ENCODE measurements around the gene ZFHX3. TPM values are rescaled to one million over a fixed set of nuclear protein-coding genes. Genes with fewer than 3 reads are reported as not detected.

The ZFHX3 gene
- total and polyA plus RNA-seq, 10 of the 15 experiments (the other 5 are each of a cell fraction or from before 2014, with no cell fraction given): 0.68 to 8.6 (median 2.0) TPM

DNA sequence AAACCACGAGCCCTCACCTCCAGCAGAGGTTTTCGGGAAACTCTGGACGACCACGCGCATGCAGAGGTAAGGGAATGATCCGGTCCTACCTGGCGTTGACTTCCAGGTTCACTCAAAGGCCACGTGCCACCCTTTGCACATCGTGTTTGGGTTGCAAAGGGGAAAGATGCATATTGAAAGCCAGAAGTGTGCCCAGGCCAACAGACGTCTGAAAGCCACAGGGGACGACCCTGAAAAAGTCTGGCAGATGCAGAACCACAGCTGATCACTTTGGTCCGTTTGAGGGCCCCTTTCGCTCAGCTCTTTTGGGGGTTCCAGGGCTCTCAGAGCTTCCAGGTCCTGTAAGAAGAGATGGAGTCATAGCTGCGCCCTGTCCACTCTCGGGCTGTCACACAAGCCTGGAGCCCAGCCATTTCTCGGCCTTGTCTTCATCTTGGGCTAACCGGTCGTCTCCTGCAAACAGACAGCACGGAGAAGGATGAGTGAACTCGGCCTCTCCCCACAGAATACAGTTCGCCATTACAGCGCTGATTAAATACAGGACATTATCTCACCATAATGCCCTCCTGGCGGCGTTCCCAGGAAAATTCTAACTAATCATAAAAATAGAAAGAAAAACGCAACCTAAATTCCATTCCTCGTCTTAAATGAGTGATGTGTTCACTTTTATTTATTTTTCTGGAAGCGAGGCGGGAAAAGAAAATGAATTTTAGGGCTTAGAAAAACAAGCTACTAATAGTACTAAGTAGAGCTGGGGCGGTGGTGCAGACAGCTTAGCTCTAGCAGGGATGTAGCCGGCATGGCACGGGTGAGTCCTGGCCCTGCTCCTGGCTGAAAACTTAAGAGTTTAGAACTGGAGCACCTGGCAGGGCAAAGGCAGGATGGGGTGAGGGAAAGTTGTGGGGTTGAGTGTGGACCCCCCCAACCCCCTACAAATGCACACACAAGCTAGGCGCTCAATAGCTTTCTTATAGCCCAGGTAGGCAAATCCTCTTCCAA is 45.5 kb upstream of the ZFHX3 start:
- H3K4me3 ChIP-seq: no peak overlapping the region
- TF ChIP-seq IKZF2 (IDR thresholded peaks at IDR 0.05): no peak
- no peak for TF ChIP-seq PAX5 (IDR thresholded peaks at IDR 0.05; ENCODE audit: borderline replicate concordance, low read depth, low read length)
- TF ChIP-seq, protein P1, sequence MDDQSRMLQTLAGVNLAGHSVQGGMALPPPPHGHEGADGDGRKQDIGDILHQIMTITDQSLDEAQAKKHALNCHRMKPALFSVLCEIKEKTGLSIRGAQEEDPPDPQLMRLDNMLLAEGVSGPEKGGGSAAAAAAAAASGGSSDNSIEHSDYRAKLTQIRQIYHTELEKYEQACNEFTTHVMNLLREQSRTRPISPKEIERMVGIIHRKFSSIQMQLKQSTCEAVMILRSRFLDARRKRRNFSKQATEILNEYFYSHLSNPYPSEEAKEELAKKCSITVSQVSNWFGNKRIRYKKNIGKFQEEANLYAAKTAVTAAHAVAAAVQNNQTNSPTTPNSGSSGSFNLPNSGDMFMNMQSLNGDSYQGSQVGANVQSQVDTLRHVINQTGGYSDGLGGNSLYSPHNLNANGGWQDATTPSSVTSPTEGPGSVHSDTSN (IDR thresholded peaks at IDR 0.05; ENCODE audit: insufficient replicate concordance, low read depth, low read length): no peak
- TF ChIP-seq, protein P2, sequence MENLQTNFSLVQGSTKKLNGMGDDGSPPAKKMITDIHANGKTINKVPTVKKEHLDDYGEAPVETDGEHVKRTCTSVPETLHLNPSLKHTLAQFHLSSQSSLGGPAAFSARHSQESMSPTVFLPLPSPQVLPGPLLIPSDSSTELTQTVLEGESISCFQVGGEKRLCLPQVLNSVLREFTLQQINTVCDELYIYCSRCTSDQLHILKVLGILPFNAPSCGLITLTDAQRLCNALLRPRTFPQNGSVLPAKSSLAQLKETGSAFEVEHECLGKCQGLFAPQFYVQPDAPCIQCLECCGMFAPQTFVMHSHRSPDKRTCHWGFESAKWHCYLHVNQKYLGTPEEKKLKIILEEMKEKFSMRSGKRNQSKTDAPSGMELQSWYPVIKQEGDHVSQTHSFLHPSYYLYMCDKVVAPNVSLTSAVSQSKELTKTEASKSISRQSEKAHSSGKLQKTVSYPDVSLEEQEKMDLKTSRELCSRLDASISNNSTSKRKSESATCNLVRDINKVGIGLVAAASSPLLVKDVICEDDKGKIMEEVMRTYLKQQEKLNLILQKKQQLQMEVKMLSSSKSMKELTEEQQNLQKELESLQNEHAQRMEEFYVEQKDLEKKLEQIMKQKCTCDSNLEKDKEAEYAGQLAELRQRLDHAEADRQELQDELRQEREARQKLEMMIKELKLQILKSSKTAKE (IDR thresholded peaks at IDR 0.05; ENCODE audit: low read depth, poor library complexity, severe bottlenecking): no peak
- no peak for TF ChIP-seq SUPT20H (IDR thresholded peaks at IDR 0.05; ENCODE audit: borderline replicate concordance, control insufficient read depth, low read depth, low read length)
- TF ChIP-seq JUND (IDR thresholded peaks at IDR 0.05; ENCODE audit: low read depth, low read length): no peak
- TF ChIP-seq, protein P3, sequence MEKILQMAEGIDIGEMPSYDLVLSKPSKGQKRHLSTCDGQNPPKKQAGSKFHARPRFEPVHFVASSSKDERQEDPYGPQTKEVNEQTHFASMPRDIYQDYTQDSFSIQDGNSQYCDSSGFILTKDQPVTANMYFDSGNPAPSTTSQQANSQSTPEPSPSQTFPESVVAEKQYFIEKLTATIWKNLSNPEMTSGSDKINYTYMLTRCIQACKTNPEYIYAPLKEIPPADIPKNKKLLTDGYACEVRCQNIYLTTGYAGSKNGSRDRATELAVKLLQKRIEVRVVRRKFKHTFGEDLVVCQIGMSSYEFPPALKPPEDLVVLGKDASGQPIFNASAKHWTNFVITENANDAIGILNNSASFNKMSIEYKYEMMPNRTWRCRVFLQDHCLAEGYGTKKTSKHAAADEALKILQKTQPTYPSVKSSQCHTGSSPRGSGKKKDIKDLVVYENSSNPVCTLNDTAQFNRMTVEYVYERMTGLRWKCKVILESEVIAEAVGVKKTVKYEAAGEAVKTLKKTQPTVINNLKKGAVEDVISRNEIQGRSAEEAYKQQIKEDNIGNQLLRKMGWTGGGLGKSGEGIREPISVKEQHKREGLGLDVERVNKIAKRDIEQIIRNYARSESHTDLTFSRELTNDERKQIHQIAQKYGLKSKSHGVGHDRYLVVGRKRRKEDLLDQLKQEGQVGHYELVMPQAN (conservative IDR thresholded peaks at IDR 0.05): no peak
- TF ChIP-seq RAD51 (IDR thresholded peaks at IDR 0.05): no peak
- TF ChIP-seq, protein P4, sequence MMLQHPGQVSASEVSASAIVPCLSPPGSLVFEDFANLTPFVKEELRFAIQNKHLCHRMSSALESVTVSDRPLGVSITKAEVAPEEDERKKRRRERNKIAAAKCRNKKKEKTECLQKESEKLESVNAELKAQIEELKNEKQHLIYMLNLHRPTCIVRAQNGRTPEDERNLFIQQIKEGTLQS (IDR thresholded peaks at IDR 0.05; ENCODE audit: borderline replicate concordance, extremely low read depth, low read depth, low read length): no peak
- no peak for TF ChIP-seq JUNB (IDR thresholded peaks at IDR 0.05)
- no peak for TF ChIP-seq MTA3 (IDR thresholded peaks at IDR 0.05; ENCODE audit: borderline replicate concordance, low read length)
- TF ChIP-seq SP1 (IDR thresholded peaks at IDR 0.05; ENCODE audit: low read depth, low read length): no peak
- no peak for TF ChIP-seq POLR2AphosphoS2 (IDR thresholded peaks at IDR 0.05; ENCODE audit: low read depth, low read length)
- H3K27me3 ChIP-seq (replicated peaks in 1 of 2; ENCODE audit: control insufficient read depth in 2 of 2, insufficient read depth in 2 of 2, low read length in 1 of 2): no peaks in the 10 kb centered on the region; a peak in 2 of 4 replicates
- H3K79me2 ChIP-seq (ENCODE audit: control insufficient read depth, insufficient read depth, low read length): no peaks in the 10 kb centered on the region
- 52% methylated on average over 30 of the region's 32 CpGs for WGBS (ENCODE audit: insufficient coverage, insufficient replicate concordance, low lambda C conversion rate, missing lambda C conversion rate)
- intact Hi-C loops (cut with micrococcal nuclease; ENCODE audit: unreplicated experiment): no loop called here
- H3K9ac ChIP-seq (ENCODE audit: control insufficient read depth, insufficient read depth, low read length): no peak overlapping the region
- H3K4me2 ChIP-seq (ENCODE audit: control insufficient read depth, insufficient read depth): no peak overlapping the region
- BruUV-seq (replicated peaks): no TSS peak
- ChIA-PET RAD21 (ENCODE audit: unreplicated experiment) (interaction anchor here (0.8 kb wide), 1 partner anchor 556 kb away, joined by 3 read pairs; no protein-coding TSS in a partner anchor), SMC1A (ENCODE audit: uncharacterized antibody, unreplicated experiment) (no interaction called here), POLR2A (no interaction called here), CTCF (no interaction called here)
- FAIRE-seq: no peak
- H4K20me1 ChIP-seq (ENCODE audit: control insufficient read depth, insufficient read depth): no peaks in the 10 kb centered on the region
- in situ Hi-C loops (cut with MboI): no loop called here
- no peaks in the 10 kb centered on the region for H3K4me1 ChIP-seq (ENCODE audit: control insufficient read depth, insufficient read depth, low read length)
- no peak overlapping the region for H3K27ac ChIP-seq (ENCODE audit: control insufficient read depth, insufficient read depth)
- H2AFZ ChIP-seq (ENCODE audit: control insufficient read depth, low read depth, low read length): no peak overlapping the region
- ATAC-seq: no peak
- no peaks in the 10 kb centered on the region for H3K9me3 ChIP-seq (replicated peaks; ENCODE audit: control insufficient read depth, insufficient read depth, low read length)
- H3K36me3 ChIP-seq (ENCODE audit: control insufficient read depth in 2 of 2, insufficient read depth in 2 of 2, low read length in 1 of 2): no peaks in the 10 kb centered on the region
- no peak for DNase-seq (ENCODE audit: low read depth, low spot score)
